Hematopoietic multipotent progenitor cell treated with erythropoietin and hydrocortisone succinate and interleukin-3 and kit ligand, for 4 days (in vitro differentiated cells): ENCODE data around the gene UNC119B.

Experiments used
- DNase-seq: peaks from one replicate; pipeline ENCODE4 v3.0.0-alpha.2; 2015

The UNC119B gene

DNA sequence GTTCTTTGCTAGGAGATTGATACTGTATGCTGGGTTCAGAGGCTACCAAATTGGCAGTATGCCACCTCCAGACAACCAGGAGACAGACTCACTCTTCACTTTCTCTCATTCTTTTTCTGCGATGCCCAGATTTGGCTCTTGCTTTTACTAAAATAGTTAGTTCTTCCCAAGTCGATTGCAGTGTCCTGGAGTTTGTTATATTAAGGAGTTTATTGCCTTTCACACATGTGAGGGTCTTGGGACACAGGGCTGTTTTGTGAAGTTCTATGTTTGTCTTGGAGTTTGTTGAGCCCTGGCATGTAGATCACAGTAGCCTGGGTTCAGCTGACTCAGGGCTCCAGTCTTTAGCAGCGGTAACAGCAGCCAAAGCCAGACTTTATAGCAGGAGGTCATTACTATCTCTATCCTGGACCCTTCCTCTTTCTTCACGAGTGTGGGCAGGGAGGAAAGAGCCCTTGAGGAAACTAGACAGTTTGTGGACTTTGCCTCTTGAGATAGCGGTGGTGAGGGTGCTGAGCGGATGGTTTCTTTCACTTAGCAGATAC is 21.7 kb upstream of the UNC119B start:
- peak; percentile 82 for DNase-seq

DNA sequence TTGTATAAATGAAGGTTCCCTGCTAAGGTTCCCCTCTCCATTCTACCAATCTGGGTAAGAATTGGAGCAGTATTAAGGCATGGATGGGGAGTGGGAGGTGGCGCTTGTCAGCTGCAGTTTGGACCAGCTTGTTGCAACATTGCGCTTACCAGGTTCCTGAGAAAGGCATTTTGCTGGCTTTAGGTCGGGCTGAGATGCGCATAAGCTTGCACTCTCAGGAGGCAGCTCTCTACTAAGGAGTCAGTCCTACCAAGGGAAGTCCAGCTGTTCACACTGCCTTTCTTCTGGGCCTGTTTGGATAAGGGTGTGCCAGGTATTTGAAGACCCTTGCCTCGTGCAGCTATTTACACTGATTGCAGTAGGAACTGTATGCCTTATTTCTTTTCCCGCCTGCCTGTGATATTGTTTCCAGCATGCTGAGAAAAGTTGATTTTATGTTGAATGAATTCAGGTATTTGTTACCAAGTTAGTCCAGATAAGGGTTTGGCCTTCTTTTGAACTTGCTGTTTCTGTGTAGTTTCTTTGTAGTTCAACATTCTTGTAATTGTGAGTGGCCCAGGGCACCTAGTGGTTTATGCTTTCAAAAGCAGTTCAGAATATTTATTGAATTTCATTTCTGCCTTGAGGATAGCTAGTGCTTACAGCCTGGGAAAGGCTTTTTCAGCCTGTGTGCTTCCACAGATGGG is 20.7 kb upstream of the UNC119B start:
- no peak for DNase-seq

DNA sequence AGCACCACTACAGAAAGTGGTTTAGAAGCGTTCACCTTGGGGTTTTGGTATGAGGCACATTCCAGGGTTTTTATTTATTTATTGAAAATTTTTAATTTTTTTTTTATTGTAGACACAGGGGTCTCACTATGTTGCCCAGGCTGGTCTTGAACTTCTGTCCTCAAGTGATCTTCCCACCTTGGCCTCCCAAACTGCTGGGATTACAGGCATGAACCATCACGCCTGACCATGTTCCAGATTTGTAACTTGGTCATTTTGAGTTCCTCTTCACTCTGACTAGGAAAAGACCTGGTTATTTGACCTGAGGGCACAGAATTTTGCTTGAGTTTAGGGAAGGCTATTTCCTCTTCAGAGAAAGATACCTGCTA is 20.2 kb upstream of the UNC119B start:
- DNase-seq = no peak

DNA sequence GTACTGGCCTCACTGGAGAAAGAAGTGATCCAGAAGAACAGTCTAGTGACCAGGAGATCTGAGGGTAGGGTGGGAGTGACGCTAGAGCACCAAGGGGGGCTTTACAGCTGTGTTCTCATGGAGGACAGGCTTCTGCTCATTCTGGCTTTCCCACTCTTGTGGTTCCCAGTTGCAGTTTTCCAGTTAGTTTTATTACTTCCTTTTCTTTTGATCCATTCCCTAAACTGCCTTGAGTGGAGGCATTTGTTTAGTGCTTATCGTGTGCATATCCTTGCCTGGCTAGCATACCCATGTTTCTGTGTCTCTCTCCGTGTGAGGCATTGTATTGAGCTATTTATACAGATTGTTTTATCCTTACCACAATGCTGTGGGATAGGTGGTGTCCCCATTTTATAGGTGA is 19.3 kb upstream of the UNC119B start:
- DNase-seq = no peak

DNA sequence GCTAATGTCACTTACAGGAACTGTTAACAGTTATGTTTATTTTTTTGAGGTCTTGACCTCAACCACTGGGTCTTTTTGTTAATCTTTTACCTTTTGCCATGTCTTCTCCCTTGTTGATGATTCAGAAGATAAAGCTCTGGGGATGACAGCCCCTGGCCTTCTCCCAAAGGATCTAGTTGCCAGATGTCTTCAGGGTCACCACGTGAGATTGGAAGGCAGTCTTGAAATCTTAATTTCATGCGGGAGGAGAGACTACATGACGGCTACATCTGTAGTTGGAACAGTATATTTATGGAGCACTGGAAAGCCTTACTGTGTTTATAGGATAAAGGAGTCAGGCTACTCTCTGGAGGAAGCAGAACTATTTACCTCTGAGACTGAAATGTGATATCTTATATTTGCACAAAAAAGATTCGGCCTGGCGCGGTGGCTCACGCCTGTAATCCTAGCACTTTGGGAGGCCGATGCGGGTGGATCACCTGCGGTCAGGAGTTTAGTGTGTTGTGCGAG is 17.7 kb upstream of the UNC119B start:
- no peak for DNase-seq

DNA sequence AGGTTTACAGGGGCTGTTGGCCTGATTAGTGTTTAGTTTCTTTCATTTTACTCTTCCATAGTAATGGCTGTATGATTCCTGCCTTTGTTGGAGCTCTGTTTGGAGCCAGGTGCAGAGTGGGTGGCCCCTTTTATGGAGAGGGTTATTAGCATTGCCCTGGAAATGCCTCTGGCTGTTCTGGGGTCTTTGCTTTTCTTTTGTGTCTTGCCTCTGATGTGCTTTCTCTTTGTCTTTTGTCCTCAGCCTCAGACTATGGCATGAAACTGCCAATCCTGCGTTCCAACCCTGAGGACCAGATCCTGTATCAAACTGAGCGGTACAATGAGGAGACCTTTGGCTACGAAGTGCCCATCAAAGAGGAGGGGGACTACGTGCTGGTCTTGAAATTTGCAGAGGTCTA is 16.4 kb upstream of the UNC119B start:
- DNase-seq = no peak

DNA sequence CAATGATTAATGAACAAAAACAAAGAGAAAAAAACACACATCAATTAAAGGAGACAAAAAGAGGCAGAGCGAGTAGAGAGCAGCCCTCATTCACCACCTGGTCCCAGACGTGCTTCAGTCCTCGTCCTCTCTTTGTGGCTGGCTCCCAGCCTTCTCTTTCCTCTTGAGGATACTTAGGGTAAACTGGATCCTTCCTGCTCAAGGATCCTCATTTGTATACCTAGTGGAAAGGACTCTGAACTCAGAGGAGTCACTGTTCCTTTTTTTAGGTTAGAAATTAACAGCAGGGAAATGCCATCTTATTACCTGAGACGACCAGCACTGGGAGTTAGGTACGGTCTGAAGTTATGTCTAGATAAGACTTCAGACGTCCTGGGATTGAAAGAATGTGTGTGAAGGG is 13.6 kb upstream of the UNC119B start:
- no peak for DNase-seq

DNA sequence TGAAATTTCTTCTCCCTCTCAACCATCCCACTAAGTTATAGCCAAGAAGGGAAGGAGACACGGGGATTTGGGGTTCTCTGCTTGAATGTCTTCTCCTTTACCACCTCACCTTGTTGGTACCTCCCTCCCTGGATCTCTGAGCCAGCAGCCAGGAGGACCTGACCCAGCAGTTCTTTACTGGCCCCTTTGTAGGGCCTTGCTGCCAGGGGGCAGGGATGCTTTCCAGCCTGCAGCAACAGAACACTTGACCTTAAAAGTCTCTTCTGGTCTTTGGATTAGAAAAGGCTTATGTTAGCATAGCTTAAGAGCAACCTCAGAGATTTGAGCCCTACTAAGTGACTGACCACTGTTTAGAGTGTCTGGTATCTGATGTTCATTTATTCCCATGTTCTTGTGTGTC is 12.9 kb upstream of the UNC119B start:
- no peak for DNase-seq

DNA sequence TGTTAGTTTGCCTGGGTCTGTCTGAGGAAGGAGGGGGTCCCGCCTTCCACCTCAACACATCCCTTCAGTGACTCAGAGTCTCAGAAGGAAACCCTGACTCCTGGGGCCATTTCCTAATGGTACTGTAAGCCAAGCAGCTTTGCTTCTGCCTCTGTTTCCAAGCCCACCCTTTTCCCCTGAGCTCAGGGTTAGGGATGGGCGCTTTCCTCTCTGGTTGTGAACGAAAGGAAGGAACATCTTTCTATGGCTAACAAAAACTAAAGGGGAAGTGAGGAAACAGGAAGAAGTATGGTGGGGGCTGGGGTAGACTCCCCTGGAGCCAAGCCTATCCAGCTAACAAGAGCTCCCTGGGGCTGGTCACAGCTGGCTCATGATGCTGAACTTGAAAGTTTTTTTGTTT is 11.6 kb upstream of the UNC119B start:
- peak; percentile 60 for DNase-seq

DNA sequence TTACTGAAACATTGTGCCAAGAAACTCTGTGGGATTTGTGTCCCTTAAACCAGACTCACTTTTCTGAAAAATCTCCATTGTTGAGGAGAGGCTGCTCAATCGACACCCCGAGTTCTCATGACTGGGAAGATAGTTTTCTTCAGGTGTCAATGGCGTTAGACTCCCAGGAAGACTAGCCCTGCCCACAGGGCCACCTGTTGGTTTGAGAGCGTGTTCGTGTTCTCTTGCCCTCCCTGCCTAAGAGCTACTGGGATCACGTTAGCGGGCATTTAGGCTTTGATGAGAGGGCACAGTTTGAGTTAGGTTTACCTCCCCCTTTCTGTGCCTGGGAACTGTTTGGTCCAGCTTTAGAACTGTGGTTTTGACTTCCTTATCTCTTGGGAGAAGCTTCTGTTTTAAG is 10.7 kb upstream of the UNC119B start:
- no peak for DNase-seq

DNA sequence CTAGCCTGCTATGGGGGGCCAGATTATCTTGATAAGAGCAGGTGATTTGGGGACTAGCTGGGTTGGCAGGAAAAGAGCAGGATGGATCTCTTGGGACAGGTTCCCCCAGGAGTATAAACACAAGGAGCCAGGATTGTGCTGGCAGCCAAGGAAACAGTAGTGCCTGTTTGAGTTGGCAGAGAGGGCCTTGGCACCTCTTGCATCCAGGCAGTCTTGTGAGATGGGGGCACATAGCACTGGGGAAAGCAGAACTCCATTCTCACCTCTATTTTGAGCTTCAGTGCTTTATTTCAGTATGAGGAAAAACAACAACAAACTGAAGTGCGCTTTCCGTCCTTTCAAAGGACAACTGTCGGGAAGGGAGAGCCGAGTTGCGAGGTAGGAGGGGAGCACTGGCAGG is 9.4 kb upstream of the UNC119B start:
- no peak for DNase-seq

DNA sequence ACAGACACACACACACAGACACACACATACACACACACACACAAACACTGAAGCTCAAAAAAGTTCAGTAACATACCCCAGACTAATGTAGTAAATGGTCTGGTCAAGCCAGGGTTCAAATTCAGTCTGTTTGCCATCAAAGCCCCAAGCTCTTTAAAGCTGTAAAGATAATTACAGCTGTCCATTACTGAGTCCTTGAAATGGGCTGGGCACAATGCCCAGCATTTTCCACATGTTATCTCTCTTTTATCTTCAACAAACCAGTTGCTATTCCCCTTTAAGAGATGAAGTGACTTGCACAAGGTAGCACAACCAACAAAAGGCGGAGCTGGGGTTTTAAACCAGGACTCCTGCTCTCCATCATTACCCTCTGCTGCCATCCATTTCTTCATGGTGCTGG is 7.6 kb upstream of the UNC119B start:
- DNase-seq = peak; percentile 32

DNA sequence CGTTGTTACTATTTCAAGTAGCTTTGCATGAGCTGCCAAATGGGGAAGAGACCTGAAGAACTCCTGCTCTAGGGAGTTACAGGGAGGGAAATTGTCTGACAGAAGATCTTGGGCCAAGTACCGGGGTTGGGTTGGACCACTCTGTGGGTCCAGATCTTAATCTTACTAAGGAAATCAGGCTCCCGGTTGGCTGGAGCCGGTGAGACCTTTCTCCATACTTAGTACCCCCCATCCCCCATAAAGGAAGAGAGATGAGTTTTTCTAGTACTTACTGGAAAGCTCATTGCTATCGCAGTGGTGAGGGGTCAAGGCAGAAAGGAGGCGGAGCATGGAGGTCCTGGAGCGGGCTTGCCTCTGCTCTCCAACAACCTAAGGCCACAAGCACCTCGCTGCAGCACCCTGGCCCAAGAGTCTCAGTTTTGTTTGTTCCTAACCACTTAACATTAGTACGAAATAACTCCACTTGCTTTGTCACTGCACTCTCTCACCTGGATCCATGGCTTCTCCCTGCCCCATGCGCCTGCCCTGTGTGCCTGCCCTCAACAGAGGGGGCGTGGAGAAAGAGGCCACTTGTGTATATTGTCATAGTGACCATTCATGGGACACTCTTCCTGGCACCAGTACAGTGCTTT is 6.8 kb upstream of the UNC119B start:
- DNase-seq = no peak

DNA sequence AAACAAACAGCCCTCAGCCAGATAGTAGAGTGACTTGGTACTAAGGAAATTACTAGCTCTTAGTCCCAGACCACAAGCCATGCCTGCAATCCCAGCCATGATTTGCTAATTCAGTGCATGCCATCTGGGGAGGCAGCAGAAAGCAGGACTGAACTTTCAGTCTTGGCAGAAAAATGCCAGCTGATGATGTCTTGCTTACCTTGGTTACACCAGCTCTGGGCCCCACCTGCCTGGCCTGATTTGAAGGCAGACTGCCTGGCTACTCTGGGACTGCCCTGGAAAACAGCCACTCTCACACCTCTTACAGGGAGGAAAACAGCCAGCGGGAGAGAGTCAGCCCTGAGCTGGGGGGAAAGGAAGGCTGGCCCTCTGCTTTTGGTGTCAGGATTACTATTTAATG is 4.6 kb upstream of the UNC119B start:
- no peak for DNase-seq

DNA sequence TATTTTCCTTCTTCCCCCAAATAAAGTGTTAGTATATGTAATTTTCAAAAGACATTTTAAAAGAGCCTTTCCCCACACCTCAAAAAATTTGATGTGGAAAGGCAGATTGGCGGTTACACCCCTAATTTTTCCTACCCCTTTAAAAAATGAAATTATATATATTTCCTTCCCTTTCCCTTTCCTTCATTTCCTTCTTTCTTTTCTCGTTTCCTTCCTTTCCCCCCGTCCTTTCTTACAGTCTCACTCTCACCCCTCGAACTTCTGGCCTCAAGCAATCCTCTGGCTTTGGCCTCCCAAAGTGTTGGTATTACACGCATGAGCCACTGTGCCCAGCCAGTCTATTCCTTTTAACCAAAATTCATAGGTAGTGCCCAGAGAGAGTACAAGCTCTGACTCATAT is 4.2 kb upstream of the UNC119B start:
- DNase-seq = no peak

DNA sequence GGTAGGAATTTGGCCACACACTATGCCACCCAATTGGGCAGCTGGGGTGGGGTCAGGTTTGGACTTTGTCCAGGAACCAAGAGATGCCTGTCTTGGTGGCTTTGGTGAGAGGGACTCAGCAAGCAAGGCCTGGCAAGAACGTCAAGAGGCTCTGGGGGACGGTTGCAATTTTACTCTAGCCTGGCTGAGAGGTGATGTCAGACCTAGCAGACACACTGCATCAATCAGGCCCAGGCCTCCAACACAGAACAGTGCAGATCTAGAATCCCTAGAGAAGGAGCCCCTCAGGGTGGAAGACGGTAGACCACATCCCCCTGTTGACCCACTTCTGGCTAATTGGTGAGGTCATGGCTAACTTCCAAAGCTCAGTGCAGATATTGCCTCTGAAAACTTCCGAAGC is 1.6 kb upstream of the UNC119B start:
- peak; percentile 31 for DNase-seq

DNA sequence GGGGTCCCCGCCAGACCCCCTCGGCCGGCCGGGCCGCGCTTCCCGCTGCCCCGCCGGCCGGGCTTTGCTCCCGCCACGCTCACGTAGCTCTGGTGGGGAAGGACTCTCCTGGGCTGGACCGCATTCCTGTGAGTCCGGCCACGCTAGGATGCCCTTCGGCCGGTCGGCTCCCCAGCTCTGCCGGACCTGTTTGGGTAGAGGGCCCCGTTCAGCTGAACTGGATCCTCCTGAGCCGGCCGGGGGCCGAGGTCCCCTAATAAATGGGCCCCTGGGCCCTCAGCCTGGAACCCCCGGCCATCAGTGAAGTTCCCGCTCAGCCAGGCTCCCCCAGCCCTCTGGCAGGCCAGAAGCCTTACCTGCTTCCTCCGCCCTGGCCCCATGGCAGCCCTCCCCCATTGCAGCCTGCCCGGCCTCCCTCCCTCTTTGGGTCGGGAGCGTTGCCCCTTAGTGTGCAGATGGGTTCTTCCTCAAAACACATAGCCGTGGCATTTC is 593 bp downstream of the UNC119B start:
- DNase-seq = peak; percentile 69

DNA sequence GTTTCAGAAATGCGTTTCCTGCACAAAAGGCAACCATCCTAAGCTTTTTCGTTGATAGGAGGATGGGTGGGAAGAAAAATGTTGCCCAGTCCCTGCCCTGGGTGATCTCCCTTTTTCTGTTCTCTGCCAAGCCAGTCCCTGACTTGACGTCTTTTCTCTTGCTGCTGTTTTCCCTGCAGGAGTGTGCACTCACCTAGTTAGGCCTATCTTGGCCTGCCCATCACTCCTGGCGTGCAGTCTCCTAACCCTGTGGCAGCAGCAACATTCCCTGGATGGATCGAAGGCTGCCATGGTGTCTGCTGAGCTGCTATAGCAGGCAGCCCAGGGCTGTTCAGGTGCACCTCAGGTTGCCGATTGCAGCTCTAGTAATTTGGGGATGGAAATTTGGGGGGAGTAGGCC is 1.2 kb downstream of the UNC119B start:
- no peak for DNase-seq

DNA sequence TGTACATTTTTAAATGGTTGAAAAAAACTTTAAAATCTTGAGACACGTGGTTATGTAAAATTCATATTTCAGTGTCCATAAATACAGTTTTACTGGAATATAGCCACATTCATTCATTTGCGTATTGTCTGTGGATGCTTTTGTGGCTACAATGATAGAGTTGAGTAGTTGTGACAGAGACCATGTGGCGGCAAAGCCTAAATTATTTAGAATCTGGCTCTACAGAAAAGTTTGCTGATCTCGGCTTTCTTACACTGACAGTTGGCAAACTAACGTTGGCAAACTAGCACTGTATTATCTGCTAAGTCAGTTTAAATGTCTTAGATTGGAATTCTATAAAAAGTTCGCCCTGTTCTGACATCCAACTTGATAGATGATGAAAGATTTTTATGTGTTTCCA is 2.4 kb downstream of the UNC119B start:
- no peak for DNase-seq

DNA sequence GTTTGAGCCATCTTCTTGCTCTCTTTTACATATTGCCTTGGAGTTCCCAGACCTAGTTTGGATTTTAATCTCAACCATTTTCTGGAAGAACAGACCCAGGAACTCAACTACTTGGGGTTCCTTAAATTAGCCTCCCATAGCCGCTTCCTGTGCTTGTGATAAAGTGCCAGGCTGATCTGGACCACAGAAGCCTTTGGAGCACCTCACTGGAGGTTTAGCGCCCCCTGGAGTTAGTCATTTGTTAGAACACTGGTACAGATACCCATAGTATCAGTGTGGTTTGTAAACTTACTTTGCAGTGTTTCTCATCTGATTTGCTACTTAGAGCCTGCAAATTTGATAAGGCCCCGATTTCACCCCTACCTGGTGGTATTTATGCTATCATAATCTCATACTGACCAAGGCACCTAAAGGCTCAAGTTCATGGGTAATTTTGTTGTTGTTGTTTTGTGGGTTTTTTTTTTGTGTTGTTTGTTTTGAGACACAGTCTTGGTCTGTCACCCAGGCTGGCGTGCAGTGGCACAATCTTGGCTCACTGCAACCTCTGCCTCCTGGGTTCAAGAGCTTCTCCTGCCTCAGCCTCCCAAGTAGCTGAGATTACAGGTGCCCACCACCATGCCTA is 3.7 kb downstream of the UNC119B start:
- peak; percentile 95 for DNase-seq

DNA sequence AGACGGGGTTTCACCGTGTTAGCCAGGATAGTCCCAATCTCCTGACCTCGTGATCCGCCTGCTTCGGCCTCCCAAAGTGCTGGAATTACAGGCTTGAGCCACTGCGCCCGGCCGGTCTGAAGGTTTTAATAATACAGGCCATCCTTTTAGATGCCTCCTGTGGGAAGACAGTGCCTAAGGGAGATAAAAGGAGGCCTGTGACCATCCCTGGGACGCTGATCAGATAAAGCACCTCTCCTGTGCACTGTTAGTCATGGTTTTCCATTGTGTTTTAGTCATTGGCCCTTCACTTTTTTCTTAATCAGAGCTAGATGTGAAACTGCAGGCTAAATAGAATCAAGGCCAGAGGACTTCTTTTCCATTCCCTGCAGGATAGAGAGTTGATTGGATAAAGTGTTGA is 7.8 kb downstream of the UNC119B start:
- DNase-seq = no peak

DNA sequence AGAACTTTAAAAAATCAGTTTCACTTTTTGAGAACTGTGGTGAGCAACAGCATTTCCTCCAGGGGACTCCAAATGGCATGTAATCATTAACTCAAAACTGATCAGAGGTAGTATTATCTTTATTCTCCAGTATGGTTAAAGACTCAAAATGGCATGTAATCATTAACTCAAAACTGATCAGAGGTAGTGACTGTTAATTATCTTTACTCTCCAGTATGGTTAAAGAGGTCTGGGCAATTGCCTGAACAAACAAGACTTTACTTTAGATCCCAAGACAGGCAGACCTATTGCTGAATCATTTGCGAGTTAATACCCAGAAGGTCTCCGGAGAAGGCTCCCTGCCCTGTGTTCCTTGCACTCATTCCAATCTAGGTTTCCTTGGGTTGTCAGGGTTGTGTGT is 8.8 kb downstream of the UNC119B start:
- no peak for DNase-seq

DNA sequence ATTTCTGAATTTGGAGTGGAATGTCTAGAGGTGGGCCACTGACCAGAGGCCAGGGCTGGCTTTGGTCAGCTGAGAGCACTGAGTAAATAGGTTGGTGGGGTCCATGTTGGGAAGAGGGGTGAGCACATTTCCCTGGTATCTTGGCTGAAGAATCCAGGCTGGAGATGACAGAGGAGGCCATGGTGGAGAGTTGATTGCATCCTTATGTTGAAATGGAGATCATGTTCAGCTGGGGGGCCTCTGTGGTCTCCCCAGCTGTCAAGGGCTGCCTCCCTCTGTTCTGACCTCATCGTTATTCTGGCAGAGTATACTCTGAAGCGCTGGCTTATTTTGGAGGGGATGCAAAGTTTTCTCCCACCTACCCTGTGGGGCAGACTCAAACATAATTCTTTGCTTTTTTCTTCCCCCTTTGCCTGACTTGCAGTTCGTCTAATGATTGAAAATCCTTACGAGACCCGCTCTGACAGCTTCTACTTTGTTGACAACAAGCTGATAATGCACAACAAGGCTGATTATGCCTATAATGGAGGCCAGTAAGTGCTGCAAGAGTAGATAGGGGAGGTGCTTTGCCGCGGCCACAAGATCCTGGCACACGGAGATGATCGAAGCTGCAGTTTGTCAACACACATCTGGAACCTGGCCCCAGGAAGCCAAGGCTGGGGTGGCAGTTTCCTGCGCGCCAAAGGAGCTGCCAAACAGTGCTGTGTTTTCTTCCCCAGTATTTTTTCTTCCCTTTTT is 9.4 kb downstream of the UNC119B start:
- peak; percentile 85 for DNase-seq
